Neural progenitor cell (in vitro differentiated cells): ENCODE measurements around the gene TNFRSF14. TPM values are rescaled to one million over a fixed set of nuclear protein-coding genes. Genes with fewer than 3 reads are reported as not detected.
"Not testable (repeated sequence)": the region's sequence is repeated elsewhere in the genome, so short reads cannot be mapped to it uniquely, and the experiment has no call there.

ENCODE experiments used
- DNase-seq: peaks from one replicate; pipeline ENCODE4 v3.0.0-alpha.2; 2016; ENCODE audit warnings: low spot score
- H2AFZ ChIP-seq: fragments of 200-600 bp; sonication (generic); replicated peaks from 2 replicates; pipeline ENCODE4 v1.6.1; 2016; ENCODE audit warnings: antibody characterized with exemption
- H3F3A ChIP-seq: fragments of 200-600 bp; sonication (generic); 2 replicates; pipeline ENCODE4 v1.6.1; 2016; ENCODE audit warnings: antibody characterized with exemption, low read depth
- H3K27ac ChIP-seq: fragments of 200-600 bp; sonication (generic); 2 replicates; pipeline ENCODE4 v1.5.1; 2016; ENCODE audit warnings: mild to moderate bottlenecking
- H3K27me3 ChIP-seq: fragments of 200-600 bp; sonication (generic); 2 replicates; pipeline ENCODE4 v1.6.1; 2016; ENCODE audit warnings: mild to moderate bottlenecking, moderate library complexity
- H3K36me3 ChIP-seq: fragments of 200-600 bp; sonication (generic); 2 replicates; pipeline ENCODE4 v1.5.1; 2016
- H3K4me1 ChIP-seq: fragments of 200-600 bp; sonication (generic); 2 replicates; pipeline ENCODE4 v1.6.1; 2016; ENCODE audit warnings: mixed run types
- H3K4me2 ChIP-seq: fragments of 200-600 bp; sonication (generic); 2 replicates; pipeline ENCODE4 v1.6.1; 2016
- H3K4me3 ChIP-seq: fragments of 200-600 bp; sonication (generic); 2 replicates; pipeline ENCODE4 v1.5.1; 2016
- H3K79me2 ChIP-seq: fragments of 200-600 bp; sonication (generic); 2 replicates; pipeline ENCODE4 v1.6.1; 2016; ENCODE audit warnings: low read depth
- H3K9ac ChIP-seq: fragments of 200-600 bp; sonication (generic); 2 replicates; pipeline ENCODE4 v1.6.1; 2016
- H3K9me3 ChIP-seq: fragments of 200-600 bp; sonication (generic); 2 replicates; pipeline ENCODE4 v1.5.1; 2016; ENCODE audit warnings: low read depth
- H4K20me1 ChIP-seq: fragments of 200-600 bp; sonication (generic); 2 replicates; pipeline ENCODE4 v1.6.1; 2016; ENCODE audit warnings: low read depth
- H3K27ac Mint-ChIP-seq: 3 replicates; pipeline ENCODE4 v1.8.0; 2021; ENCODE audit warnings: mixed read lengths
- H3K27me3 Mint-ChIP-seq: 2 replicates; pipeline ENCODE4 v1.8.0; 2022; ENCODE audit warnings: low read depth, mild to moderate bottlenecking, inconsistent platforms, moderate library complexity, mixed read lengths; ENCODE audit not compliant: insufficient read depth
- H3K36me3 Mint-ChIP-seq: 3 replicates; pipeline ENCODE4 v1.8.0; 2021; ENCODE audit warnings: mixed read lengths
- H3K4me1 Mint-ChIP-seq: 3 replicates; pipeline ENCODE4 v1.8.0; 2021; ENCODE audit warnings: mixed read lengths
- H3K4me3 Mint-ChIP-seq: 3 replicates; pipeline ENCODE4 v1.8.0; 2021; ENCODE audit warnings: mild to moderate bottlenecking, moderate library complexity, mixed read lengths
- H3K9me3 Mint-ChIP-seq: 3 replicates; pipeline ENCODE4 v1.8.0; 2020; ENCODE audit warnings: mixed read lengths
- CTCF ChIP-seq: fragments of 200-600 bp; sonication (generic); IDR thresholded peaks from 2 replicates; pipeline ENCODE4 v1.5.1; 2017; ENCODE audit warnings: antibody characterized with exemption, mild to moderate bottlenecking
- EZH2 ChIP-seq: fragments of 200-600 bp; sonication (generic); IDR thresholded peaks from 2 replicates; pipeline ENCODE4 v1.6.1; 2017; ENCODE audit warnings: antibody characterized with exemption, mild to moderate bottlenecking, moderate library complexity
- EZH2phosphoT487 ChIP-seq: fragments of 200-600 bp; sonication (generic); IDR thresholded peaks from 2 replicates; pipeline ENCODE4 v1.6.1; 2017; ENCODE audit warnings: antibody characterized with exemption
- total RNA-seq: library from RNA; depleted of rRNA; stranded (reverse); fragments of >200 nt; gene quantifications from 2 replicates; pipeline ENCODE4 v1.2.3, GENCODE V29; 2015; ENCODE audit warnings: low replicate concordance

The TNFRSF14 gene
- total RNA-seq, 1 donor from 2014 or later = not detected

GRCh38 chr1:2552189-2552588 lies 4.0 kb upstream of the TNFRSF14 start:
- H4K20me1 ChIP-seq = peaks cover 10% of the 10 kb centered on the region
- no peaks in the 10 kb centered on the region for H3K79me2 ChIP-seq
- Mint-ChIP-seq H3K27me3 (no peaks in the 10 kb centered on the region), H3K36me3 (no peaks in the 10 kb centered on the region), H3K4me3 (no peak overlapping the region), H3K9me3 (no peaks in the 10 kb centered on the region), H3K4me1 (peaks cover 41% of the 10 kb centered on the region), H3K27ac (no peak overlapping the region)
- H2AFZ ChIP-seq = no peak overlapping the region
- no peak for TF ChIP-seq EZH2phosphoT487
- TF ChIP-seq CTCF = no peak
- TF ChIP-seq EZH2 = no peak
- H3K9me3 ChIP-seq = no peaks in the 10 kb centered on the region
- no peaks in the 10 kb centered on the region for H3K36me3 ChIP-seq
- H3K4me2 ChIP-seq = no peak overlapping the region
- H3K4me1 ChIP-seq = peaks cover 23% of the 10 kb centered on the region
- no peak overlapping the region for H3K9ac ChIP-seq
- no peaks in the 10 kb centered on the region for H3K27me3 ChIP-seq
- H3K4me3 ChIP-seq = no peak overlapping the region
- H3K27ac ChIP-seq = no peak overlapping the region
- peaks cover 28% of the 10 kb centered on the region for H3F3A ChIP-seq
- no peak for DNase-seq

GRCh38 chr1:2553076-2553475 lies 3.1 kb upstream of the TNFRSF14 start:
- not testable (repeated sequence) for DNase-seq

GRCh38 chr1:2553871-2554620 lies 2.1 kb upstream of the TNFRSF14 start:
- no peak for DNase-seq
- Mint-ChIP-seq H3K27me3 (no peaks in the 10 kb centered on the region), H3K4me3 (peak overlapping the region; percentile 65), H3K27ac (peak overlapping the region; percentile 40), H3K9me3 (no peaks in the 10 kb centered on the region), H3K36me3 (no peaks in the 10 kb centered on the region), H3K4me1 (peaks cover 32% of the 10 kb centered on the region)
- Histone ChIP-seq H3K36me3 (no peaks in the 10 kb centered on the region), H3K27ac (no peak overlapping the region), H3K9me3 (no peaks in the 10 kb centered on the region), H3K79me2 (no peaks in the 10 kb centered on the region), H3F3A (peaks cover 10% of the 10 kb centered on the region), H2AFZ (no peak overlapping the region), H3K27me3 (no peaks in the 10 kb centered on the region), H3K4me2 (no peak overlapping the region), H3K9ac (no peak overlapping the region), H3K4me1 (peaks cover 13% of the 10 kb centered on the region), H3K4me3 (no peak overlapping the region), H4K20me1 (no peaks in the 10 kb centered on the region)
- no peak for TF ChIP-seq EZH2
- no peak for TF ChIP-seq CTCF
- TF ChIP-seq EZH2phosphoT487 = no peak

More at GRCh38 chr1:2553076-2553475, 3.1 kb upstream of the TNFRSF14 start:
- not testable (repeated sequence) for H3K4me3 Mint-ChIP-seq, H3K9me3 ChIP-seq, H2AFZ ChIP-seq, H3K9me3 Mint-ChIP-seq, H3K36me3 ChIP-seq, H3K79me2 ChIP-seq, H3K4me3 ChIP-seq, H3K27me3 Mint-ChIP-seq, H3K27ac ChIP-seq, H3K4me2 ChIP-seq, H3K36me3 Mint-ChIP-seq, H3K9ac ChIP-seq, H4K20me1 ChIP-seq, H3K27me3 ChIP-seq, H3K27ac Mint-ChIP-seq
- H3F3A ChIP-seq = peaks cover 19% of the 10 kb centered on the region
- H3K4me1 Mint-ChIP-seq = peaks cover 39% of the 10 kb centered on the region
- peaks cover 15% of the 10 kb centered on the region for H3K4me1 ChIP-seq

- Histone ChIP-seq H2AFZ (no peak overlapping the region), H3F3A (peaks cover 10% of the 10 kb centered on the region), H4K20me1 (no peaks in the 10 kb centered on the region), H3K4me2 (no peak overlapping the region), H3K27ac (no peak overlapping the region), H3K27me3 (no peaks in the 10 kb centered on the region), H3K79me2 (no peaks in the 10 kb centered on the region), H3K9me3 (no peaks in the 10 kb centered on the region), H3K4me1 (peaks cover 13% of the 10 kb centered on the region), H3K36me3 (no peaks in the 10 kb centered on the region), H3K9ac (no peak overlapping the region), H3K4me3 (no peak overlapping the region)
- peak; percentile 56 for TF ChIP-seq CTCF
- TF ChIP-seq EZH2phosphoT487 = no peak
- peak; percentile 64 for DNase-seq
- no peaks in the 10 kb centered on the region for H3K36me3 Mint-ChIP-seq
- H3K9me3 Mint-ChIP-seq = no peaks in the 10 kb centered on the region
- H3K27me3 Mint-ChIP-seq = no peaks in the 10 kb centered on the region
- peak overlapping the region; percentile 29 for H3K27ac Mint-ChIP-seq
- peaks cover 30% of the 10 kb centered on the region for H3K4me1 Mint-ChIP-seq
- H3K4me3 Mint-ChIP-seq = peak overlapping the region; percentile 60
These were observed 1.4 kb upstream of the TNFRSF14 start for GRCh38 chr1:2554621-2555387.
